Measurements from ENCODE around the gene WIZ. TPM values are rescaled to one million over a fixed set of nuclear protein-coding genes. Genes with fewer than 3 reads are reported as not detected.
A peak's percentile ranks its signal among the peaks of the same experiment; 100 is the strongest.

Gene WIZ
- total and polyA plus RNA-seq, 9 of the 15 experiments (the other 6 are each of a cell fraction or from before 2014, with no cell fraction given): 0.06 to 37.5 (median 4.8) TPM

- intact Hi-C loops (cut with micrococcal nuclease) (loop anchor here (1.0 to 2.0 kb wide), 2 partner anchors 14 to 138 kb away; no protein-coding TSS in a partner anchor), in situ Hi-C loops (cut with MboI) (no loop called here)
- ChIA-PET CTCF (ENCODE audit: low intra/inter-chr PET ratio) (interaction anchor here (0.8 to 2.5 kb wide), 2 partner anchors 137 to 155 kb away, joined by 3 to 15 read pairs; no protein-coding TSS in a partner anchor), POLR2A (interaction anchor here (0.6 to 6.8 kb wide), 21 partner anchors 8 to 153 kb away, joined by 3 to 54 read pairs (median 4); partner anchors contain the start of genes AKAP8 and BRD4)
- peak within 1 kb of the TSS; percentile 91 for H3K4me2 ChIP-seq (ENCODE audit: insufficient read depth, low read length)
- H3K27me3 ChIP-seq (ENCODE audit: control insufficient read depth in 2 of 2, insufficient read depth in 2 of 2, low read length in 2 of 2): no peaks in the 10 kb centered on the region
- H3K36me3 ChIP-seq (ENCODE audit: control insufficient read depth, insufficient read depth, low read length): peaks cover 42% of the 10 kb centered on the region
- peak within 1 kb of the TSS; percentile 79 for H3K27ac ChIP-seq (ENCODE audit: extremely low read depth, low read depth, low read length)
- peaks cover 8% of the 10 kb centered on the region for H4K20me1 ChIP-seq (replicated peaks; ENCODE audit: control insufficient read depth, insufficient read depth, low read length)
- peak within 1 kb of the TSS; percentile 91 for H2AFZ ChIP-seq (ENCODE audit: low read depth, low read length)
- peak within 1 kb of the TSS; percentile 91 to 95 for H3K9ac ChIP-seq (ENCODE audit: insufficient read depth in 1 of 2, low read depth in 2 of 2, low read length in 2 of 2)
- H3K4me3 ChIP-seq: peak within 1 kb of the TSS; percentile 85
- 2% methylated on average over 37 of the region's 61 CpGs for WGBS (ENCODE audit: insufficient coverage, low coverage, missing lambda C conversion rate)
- peak; percentile 98 for ATAC-seq
- peak; percentile 96 to 100 (median 98) for DNase-seq (ENCODE audit: extremely low read depth in 1 of 4, low spot score in 3 of 4)
- FAIRE-seq: peak; percentile 100
- H3K4me1 ChIP-seq (replicated peaks in 1 of 2; ENCODE audit: control insufficient read depth in 2 of 2, insufficient read depth in 2 of 2, low read length in 2 of 2): peaks cover 12 to 36% of the 10 kb centered on the region in 2 experiments; a peak in 4 of 5 replicates
- H3K9me1 ChIP-seq (ENCODE audit: control insufficient read depth, insufficient read depth, low read length): peaks cover 4% of the 10 kb centered on the region
- peaks cover 49% of the 10 kb centered on the region for H3K79me2 ChIP-seq (ENCODE audit: control insufficient read depth, insufficient read depth, low read length)
- no peaks in the 10 kb centered on the region for H3K9me3 ChIP-seq (replicated peaks; ENCODE audit: control insufficient read depth, insufficient read depth, low read depth, low read length)
- no TSS peak for BruUV-seq (replicated peaks)
- TF ChIP-seq HEY1 (CRISPR knock-in tag; IDR thresholded peaks at IDR 0.05; ENCODE audit: borderline replicate concordance) (no peak), KLF1 (tag; IDR thresholded peaks at IDR 0.05) (no peak), ZNF592 (IDR thresholded peaks at IDR 0.05) (no peak), TAF9B (IDR thresholded peaks at IDR 0.05; ENCODE audit: partially characterized antibody) (peak; percentile 88), MLLT1 (IDR thresholded peaks at IDR 0.05) (peak; percentile 74 to 98), DDX20 (tag; IDR thresholded peaks at IDR 0.05; ENCODE audit: low read depth) (no peak), ZNF398 (CRISPR knock-in tag; IDR thresholded peaks at IDR 0.05) (no peak), FOXM1 (IDR thresholded peaks at IDR 0.05; ENCODE audit: low read depth) (peak; percentile 59), FOXM1 (CRISPR knock-in tag; IDR thresholded peaks at IDR 0.05; ENCODE audit: low read depth) (no peak), MTA1 (IDR thresholded peaks at IDR 0.05; ENCODE audit: borderline replicate concordance) (no peak)
These were observed 31.0 kb downstream of the WIZ start, which contains the start of gene AKAP8L for GRCh38 chr19:15418579-15419412. Gene AKAP8L (minus strand): TSS chr19:15418988. CDS start chr19:15418923, 65 bp downstream.

All from K562 (cell line).